Osteoblast (primary cell): Measurements from ENCODE around the gene C8G. TPM values are rescaled to one million over a fixed set of nuclear protein-coding genes. Genes with fewer than 3 reads are reported as not detected.
A peak's percentile ranks its signal among the peaks of the same experiment; 100 is the strongest.

ENCODE experiments used
- DNase-seq: peaks from one replicate; pipeline ENCODE4 v3.0.0; 2011; ENCODE audit warnings: low spot score, mixed read lengths; ENCODE audit not compliant: insufficient read length; ENCODE audit errors: missing footprints
- H2AFZ ChIP-seq: 2 replicates; pipeline ENCODE4 v1.6.0; 2011; ENCODE audit warnings: mild to moderate bottlenecking, low read length
- H3K27ac ChIP-seq: 2 replicates; pipeline ENCODE4 v1.5.1; 2011; ENCODE audit warnings: mild to moderate bottlenecking, low read depth, low read length, moderate library complexity
- H3K27me3 ChIP-seq: 2 replicates; pipeline ENCODE4 v1.6.0; 2012; ENCODE audit warnings: mild to moderate bottlenecking, control low read depth, inconsistent platforms, low read length, moderate library complexity; ENCODE audit not compliant: insufficient read depth
- H3K36me3 ChIP-seq: 2 replicates; pipeline ENCODE4 v1.5.1; 2011; ENCODE audit warnings: mild to moderate bottlenecking, low read length, control low read depth, moderate library complexity; ENCODE audit not compliant: insufficient read depth
- H3K4me1 ChIP-seq: 2 replicates; pipeline ENCODE4 v1.5.1; 2011; ENCODE audit warnings: mild to moderate bottlenecking, low read length, control low read depth, moderate library complexity; ENCODE audit not compliant: insufficient read depth
- H3K4me2 ChIP-seq: 2 replicates; pipeline ENCODE4 v1.6.0; 2011; ENCODE audit warnings: mild to moderate bottlenecking, low read length; ENCODE audit not compliant: insufficient read depth
- H3K4me3 ChIP-seq: fragments of 200-600 bp; sonication (generic); 3 replicates; pipeline ENCODE4 v1.5.1; 2012; ENCODE audit warnings: mild to moderate bottlenecking, low read length, inconsistent platforms; ENCODE audit not compliant: insufficient read depth
- H3K79me2 ChIP-seq: 2 replicates; pipeline ENCODE4 v1.6.0; 2012; ENCODE audit warnings: mild to moderate bottlenecking, low read length, control low read depth, inconsistent platforms; ENCODE audit not compliant: insufficient read depth
- H3K9me3 ChIP-seq: 2 replicates; pipeline ENCODE4 v1.5.1; 2011; ENCODE audit warnings: low read depth, low read length, control low read depth
- H4K20me1 ChIP-seq: 2 replicates; pipeline ENCODE4 v1.6.0; 2012; ENCODE audit warnings: mild to moderate bottlenecking, low read length, control low read depth; ENCODE audit not compliant: insufficient read depth
- CTCF ChIP-seq: IDR thresholded peaks from 2 replicates; pipeline ENCODE4 v1.5.1; 2011; ENCODE audit warnings: mild to moderate bottlenecking, low read depth, low read length, moderate library complexity; ENCODE audit errors: extremely low read depth
- total RNA-seq: library from RNA; depleted of rRNA; stranded (reverse); fragments of >200 nt; gene quantifications from 2 replicates; pipeline ENCODE4 v1.2.3, GENCODE V29; 2012

C8G gene
- total RNA-seq, 1 donor, result not detected

- no peak for DNase-seq
- H3K4me3 ChIP-seq, result no peak overlapping the region
Measured at GRCh38 chr9:136963751-136964150, 18.7 kb downstream of the C8G start.

GRCh38 chr9:136964171-136964689 lies 19.2 kb downstream of the C8G start:
- Histone ChIP-seq H3K4me2 (no peak overlapping the region), H3K4me1 (no peaks in the 10 kb centered on the region), H3K4me3 (no peak overlapping the region), H2AFZ (no peak overlapping the region), H4K20me1 (no peaks in the 10 kb centered on the region), H3K79me2 (no peaks in the 10 kb centered on the region), H3K36me3 (no peaks in the 10 kb centered on the region), H3K9me3 (no peaks in the 10 kb centered on the region), H3K27ac (no peak overlapping the region), H3K27me3 (peaks cover 2% of the 10 kb centered on the region)
- no peak for DNase-seq
- TF ChIP-seq CTCF, result no peak

More at GRCh38 chr9:136963751-136964150, 18.7 kb downstream of the C8G start:
- Histone ChIP-seq H4K20me1 (no peaks in the 10 kb centered on the region), H3K79me2 (no peaks in the 10 kb centered on the region), H3K4me1 (no peaks in the 10 kb centered on the region), H2AFZ (no peak overlapping the region), H3K27ac (no peak overlapping the region), H3K36me3 (no peaks in the 10 kb centered on the region), H3K9me3 (no peaks in the 10 kb centered on the region), H3K27me3 (peaks cover 2% of the 10 kb centered on the region), H3K4me2 (no peak overlapping the region)
- no peak for TF ChIP-seq CTCF

- no peaks in the 10 kb centered on the region for H3K4me1 ChIP-seq
- DNase-seq, result no peak
- no peak overlapping the region for H2AFZ ChIP-seq
- H3K79me2 ChIP-seq, result no peaks in the 10 kb centered on the region
- H3K36me3 ChIP-seq, result no peaks in the 10 kb centered on the region
- no peaks in the 10 kb centered on the region for H3K9me3 ChIP-seq
- H3K4me2 ChIP-seq, result no peak overlapping the region
- H3K4me3 ChIP-seq, result no peak overlapping the region
- H3K27me3 ChIP-seq, result peaks cover 2% of the 10 kb centered on the region
- no peak overlapping the region for H3K27ac ChIP-seq
- no peaks in the 10 kb centered on the region for H4K20me1 ChIP-seq
- TF ChIP-seq CTCF, result no peak
Measured at GRCh38 chr9:136964833-136965422, 19.9 kb downstream of the C8G start.

GRCh38 chr9:136965771-136966484 lies 20.9 kb downstream of the C8G start:
- no peak for TF ChIP-seq CTCF
- Histone ChIP-seq H3K9me3 (no peaks in the 10 kb centered on the region), H4K20me1 (no peaks in the 10 kb centered on the region), H3K79me2 (no peaks in the 10 kb centered on the region), H3K4me2 (peak overlapping the region; percentile 58), H3K4me1 (no peaks in the 10 kb centered on the region), H2AFZ (no peak overlapping the region), H3K27me3 (peaks cover 2% of the 10 kb centered on the region), H3K36me3 (no peaks in the 10 kb centered on the region), H3K4me3 (no peak overlapping the region), H3K27ac (no peak overlapping the region)
- peak; percentile 93 for DNase-seq
